ENCODE data around the gene C17orf114.

C17orf114 gene

GRCh38 chr17:4785311-4786105 is 16.6 kb downstream of the C17orf114 start:
- DNase-seq = no peak

- no peak for DNase-seq
These were observed 19.5 kb downstream of the C17orf114 start for GRCh38 chr17:4782652-4783051.

- no peak for DNase-seq
These were observed 21.7 kb downstream of the C17orf114 start for GRCh38 chr17:4780325-4780955.

- DNase-seq = no peak
These were observed 24.0 kb downstream of the C17orf114 start for GRCh38 chr17:4777969-4778760.

GRCh38 chr17:4772235-4772613 is 29.9 kb downstream of the C17orf114 start:
- no peak for DNase-seq

- DNase-seq = no peak
These were observed 30.5 kb downstream of the C17orf114 start, which contains the start of gene TM4SF5 for GRCh38 chr17:4771519-4772234. Gene TM4SF5, plus strand, starts transcription at chr17:4771886. Its CDS starts 37 bp downstream, at chr17:4771923.

GRCh38 chr17:4769628-4770027 is 32.5 kb downstream of the C17orf114 start:
- no peak for DNase-seq

GRCh38 chr17:4768298-4768697 is 33.8 kb downstream of the C17orf114 start:
- no peak for DNase-seq

GRCh38 chr17:4766723-4767122 is 35.4 kb downstream of the C17orf114 start:
- DNase-seq = no peak

GRCh38 chr17:4766201-4766600 is 35.9 kb downstream of the C17orf114 start:
- DNase-seq = no peak

- no peak for DNase-seq
These were observed 37.5 kb downstream of the C17orf114 start for GRCh38 chr17:4764595-4764994.

GRCh38 chr17:4759776-4760236 is 42.3 kb downstream of the C17orf114 start:
- DNase-seq = no peak

GRCh38 chr17:4753392-4753791 is 48.7 kb downstream of the C17orf114 start:
- DNase-seq = no peak

GRCh38 chr17:4751932-4752331 is 50.2 kb downstream of the C17orf114 start:
- no peak for DNase-seq

All from CD4-positive, alpha-beta T cell treated with Interleukin-10 for 1 hour (primary cell).